GM12878 (cell line): ENCODE measurements around the gene MAP7. TPM values are rescaled to one million over a fixed set of nuclear protein-coding genes. Genes with fewer than 3 reads are reported as not detected.
A peak's percentile ranks its signal among the peaks of the same experiment; 100 is the strongest.

ENCODE experiments used
- ATF7 ChIP-seq: fragments of 450-650 bp; IDR thresholded peaks from 2 replicates; pipeline ENCODE4 v1.6.1; 2016; ENCODE audit warnings: low read depth, mild to moderate bottlenecking
- BMI1 ChIP-seq: fragments of 450-650 bp; IDR thresholded peaks from 2 replicates; pipeline ENCODE4 v1.6.1; 2016; ENCODE audit warnings: mild to moderate bottlenecking, moderate library complexity, borderline replicate concordance
- CBFB ChIP-seq: IDR thresholded peaks from 2 replicates; pipeline ENCODE4 v1.6.1; 2016; ENCODE audit warnings: antibody characterized with exemption, low read depth
- CBX3 ChIP-seq: fragments of 200-600 bp; sonication (generic); IDR thresholded peaks from 2 replicates; pipeline ENCODE4 v1.6.1; 2016; ENCODE audit warnings: low read depth, borderline replicate concordance
- CHD4 ChIP-seq: fragments of 200-600 bp; sonication (generic); IDR thresholded peaks from 2 replicates; pipeline ENCODE4 v1.6.1; 2016; ENCODE audit warnings: mild to moderate bottlenecking
- EZH2 ChIP-seq: IDR thresholded peaks from 2 replicates; pipeline ENCODE4 v1.6.1; 2012; ENCODE audit warnings: low read depth, mild to moderate bottlenecking, control low read depth, inconsistent platforms, low read length, borderline replicate concordance; ENCODE audit not compliant: control insufficient read depth
- FOXM1 ChIP-seq: IDR thresholded peaks from 2 replicates; pipeline ENCODE4 v1.6.1; 2012; ENCODE audit warnings: low read depth, mild to moderate bottlenecking, inconsistent platforms, low read length, moderate library complexity
- GATAD2B ChIP-seq: fragments of 450-650 bp; conservative IDR thresholded peaks from 2 replicates; pipeline ENCODE4 v1.6.1; 2017; ENCODE audit warnings: low read depth, mild to moderate bottlenecking, moderate library complexity
- HDGF ChIP-seq: fragments of 450-650 bp; IDR thresholded peaks from 2 replicates; pipeline ENCODE4 v1.6.1; 2016; ENCODE audit warnings: antibody characterized with exemption
- JUNB ChIP-seq: IDR thresholded peaks from 2 replicates; pipeline ENCODE4 v1.6.1; 2016; ENCODE audit warnings: antibody characterized with exemption, mild to moderate bottlenecking
- KDM1A ChIP-seq: fragments of 200-600 bp; sonication (generic); IDR thresholded peaks from 2 replicates; pipeline ENCODE4 v1.6.1; 2016; ENCODE audit warnings: borderline replicate concordance
- MYB ChIP-seq: fragments of 150-350 bp; IDR thresholded peaks from 2 replicates; pipeline ENCODE4 v1.6.1; 2014; ENCODE audit warnings: mild to moderate bottlenecking, low read depth, low read length, borderline replicate concordance
- NRF1 ChIP-seq: conservative IDR thresholded peaks from 2 replicates; pipeline ENCODE4 v1.6.1; 2011; ENCODE audit warnings: mild to moderate bottlenecking, low read depth, low read length, improper control_type of control experiment
- PML ChIP-seq: IDR thresholded peaks from 2 replicates; pipeline ENCODE4 v1.6.1; 2012; ENCODE audit warnings: low read length, inconsistent platforms
- POU2F2 ChIP-seq: IDR thresholded peaks from 3 replicates; pipeline ENCODE4 v1.6.1; 2011; ENCODE audit warnings: low read depth, mild to moderate bottlenecking, low read length, borderline replicate concordance
- RAD51 ChIP-seq: fragments of 450-650 bp; IDR thresholded peaks from 2 replicates; pipeline ENCODE4 v1.6.1; 2016; ENCODE audit warnings: moderate library complexity, mild to moderate bottlenecking, inconsistent platforms
- RELA ChIP-seq: fragments of 450-650 bp; IDR thresholded peaks from 2 replicates; pipeline ENCODE4 v1.8.0; 2014; ENCODE audit warnings: borderline replicate concordance; ENCODE audit not compliant: partially characterized antibody
- SMARCA5 ChIP-seq: fragments of 450-650 bp; IDR thresholded peaks from 2 replicates; pipeline ENCODE4 v1.6.1; 2017; ENCODE audit warnings: mild to moderate bottlenecking
- SRF ChIP-seq, 2 experiments: IDR thresholded peaks; 2 replicates each; pipeline ENCODE4 v1.6.1; 2011; ENCODE audit warnings: low read depth in 2 of 2, low read length in 2 of 2, mild to moderate bottlenecking in 1 of 2, moderate library complexity in 1 of 2
- STAT3 ChIP-seq: IDR thresholded peaks from 2 replicates; pipeline ENCODE4 v1.6.1; 2011; ENCODE audit warnings: low read depth, low read length, improper control_type of control experiment
- TARDBP ChIP-seq: IDR thresholded peaks from 2 replicates; pipeline ENCODE4 v1.6.1; 2016; ENCODE audit warnings: borderline replicate concordance
- TBL1XR1 ChIP-seq: IDR thresholded peaks from 2 replicates; pipeline ENCODE4 v1.6.1; 2012; ENCODE audit warnings: low read depth, low read length, improper control_type of control experiment
- TCF12 ChIP-seq: IDR thresholded peaks from 2 replicates; pipeline ENCODE4 v1.6.1; 2011; ENCODE audit warnings: low read depth, mild to moderate bottlenecking, low read length
- ZBED1 ChIP-seq: IDR thresholded peaks from 2 replicates; pipeline ENCODE4 v1.6.1; 2016; ENCODE audit warnings: borderline replicate concordance
- ZNF217 ChIP-seq: fragments of 450-650 bp; IDR thresholded peaks from 2 replicates; pipeline ENCODE4 v1.6.1; 2017; ENCODE audit warnings: antibody characterized with exemption, mild to moderate bottlenecking
- ZNF274 ChIP-seq: IDR thresholded peaks from one replicate; pipeline ENCODE4 v1.8.0; 2011; ENCODE audit not compliant: insufficient read length, insufficient read depth
- ZZZ3 ChIP-seq: IDR thresholded peaks from 2 replicates; pipeline ENCODE4 v1.6.1; 2011; ENCODE audit warnings: low read depth; ENCODE audit not compliant: control insufficient read depth, insufficient read length
- polyA plus RNA-seq, 11 experiments: library from polyadenylated mRNA; depleted of rRNA in 4 of 11; unstranded in 6 of 11; stranded (reverse) in 5 of 11; fragments of >200 nt; fragmentation: Nextera tagmentation in 4 of 11; fragmentation: Illumina TruSeq in 1 of 11; extraction: Ambion mirVana in 4 of 11; extraction: Trizol in 1 of 11; gene quantifications; 1 replicate in 1 of 11; 2 replicates in 10 of 11; pipeline versions ENCODE4 v1.2.1 to v1.2.3, GENCODE V29; 2011 to 2016; ENCODE audit warnings: inconsistent platforms in 2 of 11, missing spikeins in 2 of 11, low read depth in 1 of 11
- total RNA-seq, 4 experiments: library from RNA; depleted of rRNA in 3 of 4; stranded (reverse); fragments of >200 nt in 3 of 4; fragmentation: Illumina TruSeq in 1 of 4; extraction: Trizol in 1 of 4; gene quantifications; 2 replicates each; pipeline versions ENCODE4 v1.2.1 to v1.2.3, GENCODE V29; 2013 to 2021
- TF ChIP-seq, protein P1 (sequence below): fragments of 450-650 bp; IDR thresholded peaks from 2 replicates; pipeline ENCODE4 v1.6.1; 2016; ENCODE audit warnings: mild to moderate bottlenecking
- TF ChIP-seq, protein P2 (sequence below): fragments of 450-650 bp; formaldehyde crosslinking; IDR thresholded peaks from 2 replicates; pipeline ENCODE4 v1.4.0; 2022; ENCODE audit warnings: mild to moderate bottlenecking, moderate library complexity

MAP7 gene
- total and polyA plus RNA-seq, 10 of the 15 experiments (the other 5 are each of a cell fraction or from before 2014, with no cell fraction given), result 0.04 to 0.17 (median 0.08) TPM; not detected in 2

DNA sequence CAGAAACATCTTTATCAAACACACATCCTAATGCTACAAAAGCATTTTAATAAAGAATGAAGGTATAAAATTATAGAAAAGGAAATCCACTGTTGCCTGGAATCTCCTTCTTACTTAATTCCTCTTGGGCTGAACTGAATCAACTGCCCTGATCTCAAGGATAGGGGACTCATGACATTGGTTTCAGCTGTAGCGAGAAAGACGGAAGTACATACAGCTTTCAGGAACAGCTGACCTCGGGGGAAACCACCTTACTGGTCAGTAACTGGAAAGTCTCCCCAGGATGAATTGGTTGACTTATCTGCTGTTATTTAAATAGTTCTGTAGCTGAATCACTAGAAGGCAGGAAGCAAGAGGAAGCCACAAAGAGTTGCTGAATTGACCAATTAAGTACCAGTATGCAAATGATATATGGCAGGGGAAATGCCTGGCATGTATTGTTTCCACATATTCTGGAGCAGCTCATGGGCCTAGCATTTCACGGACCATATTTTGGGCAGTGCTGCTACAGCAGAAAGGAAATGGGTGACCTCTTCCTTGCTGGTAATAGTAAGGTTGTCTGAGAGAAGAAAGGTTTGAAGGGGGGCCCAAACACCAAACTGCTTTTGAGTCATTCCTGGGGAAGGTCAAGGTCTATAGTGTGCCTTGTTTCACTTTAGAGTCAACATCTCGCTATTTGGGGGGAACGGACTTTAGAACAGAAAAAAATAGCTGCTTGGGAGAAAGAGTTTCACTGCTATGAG is 43.7 kb upstream of the MAP7 start (continued):
- no peak for TF ChIP-seq SRF (IDR thresholded peaks at IDR 0.05; ENCODE audit: low read depth in 2 of 2, low read length in 2 of 2)
- peak; percentile 87 for TF ChIP-seq RAD51
- peak; percentile 98; the same call in 2 of the 3 replicates for TF ChIP-seq POU2F2
- TF ChIP-seq CHD4, result no peak
- no peak for TF ChIP-seq EZH2
- TF ChIP-seq STAT3, result no peak
- TF ChIP-seq NRF1, result no peak
- no peak for TF ChIP-seq PML
- no peak for TF ChIP-seq KDM1A
- TF ChIP-seq ZZZ3, result no peak
- TF ChIP-seq HDGF, result no peak
- no peak for TF ChIP-seq TARDBP
- peak; percentile 52 for TF ChIP-seq JUNB
- no peak for TF ChIP-seq MYB
- TF ChIP-seq TCF12, result 0 out of 2 replicates have a peak, but pooled peaks have one; percentile 36
- peak; percentile 95 for TF ChIP-seq FOXM1
- TF ChIP-seq RELA, result peak; percentile 33
- no peak for TF ChIP-seq SMARCA5
- TF ChIP-seq ZNF274, result no peak
- no peak for TF ChIP-seq CBX3
- no peak for TF ChIP-seq BMI1
- peak; percentile 37; the same call in 1 of the 2 replicates for TF ChIP-seq ZBED1
- TF ChIP-seq, protein P1, sequence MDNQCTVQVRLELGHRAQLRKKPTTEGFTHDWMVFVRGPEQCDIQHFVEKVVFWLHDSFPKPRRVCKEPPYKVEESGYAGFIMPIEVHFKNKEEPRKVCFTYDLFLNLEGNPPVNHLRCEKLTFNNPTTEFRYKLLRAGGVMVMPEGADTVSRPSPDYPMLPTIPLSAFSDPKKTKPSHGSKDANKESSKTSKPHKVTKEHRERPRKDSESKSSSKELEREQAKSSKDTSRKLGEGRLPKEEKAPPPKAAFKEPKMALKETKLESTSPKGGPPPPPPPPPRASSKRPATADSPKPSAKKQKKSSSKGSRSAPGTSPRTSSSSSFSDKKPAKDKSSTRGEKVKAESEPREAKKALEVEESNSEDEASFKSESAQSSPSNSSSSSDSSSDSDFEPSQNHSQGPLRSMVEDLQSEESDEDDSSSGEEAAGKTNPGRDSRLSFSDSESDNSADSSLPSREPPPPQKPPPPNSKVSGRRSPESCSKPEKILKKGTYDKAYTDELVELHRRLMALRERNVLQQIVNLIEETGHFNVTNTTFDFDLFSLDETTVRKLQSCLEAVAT, result no peak
- peak; percentile 7 for TF ChIP-seq ATF7
- TF ChIP-seq, protein P2, sequence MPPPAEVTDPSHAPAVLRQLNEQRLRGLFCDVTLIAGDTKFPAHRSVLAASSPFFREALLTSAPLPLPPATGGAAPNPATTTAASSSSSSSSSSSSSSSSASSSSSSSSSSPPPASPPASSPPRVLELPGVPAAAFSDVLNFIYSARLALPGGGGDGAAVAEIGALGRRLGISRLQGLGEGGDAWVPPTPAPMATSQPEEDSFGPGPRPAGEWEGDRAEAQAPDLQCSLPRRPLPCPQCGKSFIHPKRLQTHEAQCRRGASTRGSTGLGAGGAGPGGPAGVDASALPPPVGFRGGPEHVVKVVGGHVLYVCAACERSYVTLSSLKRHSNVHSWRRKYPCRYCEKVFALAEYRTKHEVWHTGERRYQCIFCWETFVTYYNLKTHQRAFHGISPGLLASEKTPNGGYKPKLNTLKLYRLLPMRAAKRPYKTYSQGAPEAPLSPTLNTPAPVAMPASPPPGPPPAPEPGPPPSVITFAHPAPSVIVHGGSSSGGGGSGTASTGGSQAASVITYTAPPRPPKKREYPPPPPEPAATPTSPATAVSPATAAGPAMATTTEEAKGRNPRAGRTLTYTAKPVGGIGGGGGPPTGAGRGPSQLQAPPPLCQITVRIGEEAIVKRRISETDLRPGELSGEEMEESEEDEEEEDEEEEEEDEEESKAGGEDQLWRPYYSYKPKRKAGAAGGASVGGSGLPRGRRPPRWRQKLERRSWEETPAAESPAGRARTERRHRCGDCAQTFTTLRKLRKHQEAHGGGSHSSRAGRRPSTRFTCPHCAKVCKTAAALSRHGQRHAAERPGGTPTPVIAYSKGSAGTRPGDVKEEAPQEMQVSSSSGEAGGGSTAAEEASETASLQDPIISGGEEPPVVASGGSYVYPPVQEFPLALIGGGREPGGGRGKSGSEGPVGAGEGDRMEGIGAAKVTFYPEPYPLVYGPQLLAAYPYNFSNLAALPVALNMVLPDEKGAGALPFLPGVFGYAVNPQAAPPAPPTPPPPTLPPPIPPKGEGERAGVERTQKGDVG (CRISPR knock-in tag), result no peak
- TF ChIP-seq GATAD2B, result no peak
- no peak for TF ChIP-seq TBL1XR1
- no peak for TF ChIP-seq ZNF217
- TF ChIP-seq CBFB, result peak; percentile 64; the same call in 1 of the 2 replicates
